Osteocyte (in vitro differentiated cells): ENCODE results near the gene PMS1. TPM values are rescaled to one million over a fixed set of nuclear protein-coding genes. Genes with fewer than 3 reads are reported as not detected.

Source experiments
- DNase-seq: peaks from one replicate; pipeline ENCODE4 v3.0.0; 2021; ENCODE audit warnings: mixed read lengths; ENCODE audit not compliant: unreplicated experiment; ENCODE audit errors: extremely low spot score
- H3K27ac Mint-ChIP-seq: one replicate; pipeline ENCODE4 v1.8.0; 2021; ENCODE audit warnings: mild to moderate bottlenecking, mixed read lengths; ENCODE audit not compliant: unreplicated experiment
- H3K27me3 Mint-ChIP-seq: one replicate; pipeline ENCODE4 v1.8.0; 2021; ENCODE audit warnings: mixed read lengths; ENCODE audit not compliant: unreplicated experiment
- H3K36me3 Mint-ChIP-seq: one replicate; pipeline ENCODE4 v1.8.0; 2021; ENCODE audit warnings: mixed read lengths; ENCODE audit not compliant: unreplicated experiment
- H3K4me1 Mint-ChIP-seq: one replicate; pipeline ENCODE4 v1.8.0; 2021; ENCODE audit warnings: mixed read lengths; ENCODE audit not compliant: unreplicated experiment
- H3K4me3 Mint-ChIP-seq: one replicate; pipeline ENCODE4 v1.8.0; 2021; ENCODE audit warnings: mild to moderate bottlenecking, moderate library complexity, mixed read lengths; ENCODE audit not compliant: unreplicated experiment
- H3K9me3 Mint-ChIP-seq: one replicate; pipeline ENCODE4 v1.8.0; 2021; ENCODE audit warnings: mixed read lengths; ENCODE audit not compliant: unreplicated experiment
- total RNA-seq: library from RNA; stranded (reverse); gene quantifications from 2 replicates; pipeline ENCODE4 v1.2.1, GENCODE V29; 2021
- TF ChIP-seq, protein P1 (sequence below): fragments of 200-600 bp; sonication (generic); IDR thresholded peaks from 2 replicates; pipeline ENCODE4 v1.5.0; 2021; ENCODE audit warnings: antibody characterized with exemption, mild to moderate bottlenecking, moderate library complexity

The PMS1 gene
- total RNA-seq, 1 donor from 2014 or later = 36.8 TPM

DNA sequence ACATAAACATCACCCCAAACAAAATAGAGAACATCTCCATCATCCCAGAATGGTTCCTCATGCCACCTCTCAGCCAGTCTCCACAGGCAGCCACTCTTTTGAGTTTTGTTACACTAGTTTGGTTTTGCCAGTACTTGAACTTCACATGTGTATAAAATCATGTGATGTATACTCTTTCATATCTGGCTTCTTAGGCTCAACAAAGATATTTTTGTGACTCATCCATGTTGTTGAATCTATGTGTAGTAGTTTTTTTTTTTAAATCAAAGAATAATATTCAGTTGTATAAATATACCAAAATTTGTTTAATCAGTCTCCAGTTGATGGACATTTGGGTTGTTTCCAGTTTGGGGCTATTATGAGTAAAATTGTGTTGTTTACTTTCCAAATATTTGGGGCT is 75.9 kb downstream of the PMS1 start:
- peak overlapping the region; percentile 50 for H3K27ac Mint-ChIP-seq
- DNase-seq = no peak
- peaks cover 21% of the 10 kb centered on the region for H3K4me1 Mint-ChIP-seq
- no peaks in the 10 kb centered on the region for H3K27me3 Mint-ChIP-seq
- H3K4me3 Mint-ChIP-seq = no peak overlapping the region
- H3K36me3 Mint-ChIP-seq = peaks cover 33% of the 10 kb centered on the region
- TF ChIP-seq, protein P1, sequence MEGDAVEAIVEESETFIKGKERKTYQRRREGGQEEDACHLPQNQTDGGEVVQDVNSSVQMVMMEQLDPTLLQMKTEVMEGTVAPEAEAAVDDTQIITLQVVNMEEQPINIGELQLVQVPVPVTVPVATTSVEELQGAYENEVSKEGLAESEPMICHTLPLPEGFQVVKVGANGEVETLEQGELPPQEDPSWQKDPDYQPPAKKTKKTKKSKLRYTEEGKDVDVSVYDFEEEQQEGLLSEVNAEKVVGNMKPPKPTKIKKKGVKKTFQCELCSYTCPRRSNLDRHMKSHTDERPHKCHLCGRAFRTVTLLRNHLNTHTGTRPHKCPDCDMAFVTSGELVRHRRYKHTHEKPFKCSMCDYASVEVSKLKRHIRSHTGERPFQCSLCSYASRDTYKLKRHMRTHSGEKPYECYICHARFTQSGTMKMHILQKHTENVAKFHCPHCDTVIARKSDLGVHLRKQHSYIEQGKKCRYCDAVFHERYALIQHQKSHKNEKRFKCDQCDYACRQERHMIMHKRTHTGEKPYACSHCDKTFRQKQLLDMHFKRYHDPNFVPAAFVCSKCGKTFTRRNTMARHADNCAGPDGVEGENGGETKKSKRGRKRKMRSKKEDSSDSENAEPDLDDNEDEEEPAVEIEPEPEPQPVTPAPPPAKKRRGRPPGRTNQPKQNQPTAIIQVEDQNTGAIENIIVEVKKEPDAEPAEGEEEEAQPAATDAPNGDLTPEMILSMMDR = no peak
- H3K9me3 Mint-ChIP-seq = peaks cover 8% of the 10 kb centered on the region

DNA sequence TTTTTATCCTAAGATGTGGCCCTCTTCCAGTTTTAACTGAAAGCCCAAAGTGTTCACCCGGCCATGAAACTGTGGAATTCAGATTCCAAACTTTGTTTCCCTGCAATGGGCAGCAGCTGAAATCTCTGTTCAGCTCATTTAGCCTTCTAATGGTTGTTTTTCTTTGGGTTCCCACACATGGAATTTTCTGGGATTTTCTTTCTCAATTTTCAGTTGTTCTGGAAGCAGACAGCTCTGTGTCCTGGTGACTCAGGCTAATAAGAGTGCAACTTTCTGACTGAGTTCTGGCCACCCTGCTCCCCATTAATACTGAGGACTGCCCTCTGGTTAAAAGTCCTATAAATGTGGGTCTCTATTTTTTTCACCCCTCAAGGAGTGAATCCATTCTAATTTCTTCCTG is 78.5 kb downstream of the PMS1 start:
- Mint-ChIP-seq H3K36me3 (peaks cover 27% of the 10 kb centered on the region), H3K27me3 (no peaks in the 10 kb centered on the region), H3K9me3 (peaks cover 8% of the 10 kb centered on the region), H3K4me3 (no peak overlapping the region), H3K4me1 (peaks cover 19% of the 10 kb centered on the region), H3K27ac (no peak overlapping the region)
- TF ChIP-seq, protein P1 = no peak
- no peak for DNase-seq

DNA sequence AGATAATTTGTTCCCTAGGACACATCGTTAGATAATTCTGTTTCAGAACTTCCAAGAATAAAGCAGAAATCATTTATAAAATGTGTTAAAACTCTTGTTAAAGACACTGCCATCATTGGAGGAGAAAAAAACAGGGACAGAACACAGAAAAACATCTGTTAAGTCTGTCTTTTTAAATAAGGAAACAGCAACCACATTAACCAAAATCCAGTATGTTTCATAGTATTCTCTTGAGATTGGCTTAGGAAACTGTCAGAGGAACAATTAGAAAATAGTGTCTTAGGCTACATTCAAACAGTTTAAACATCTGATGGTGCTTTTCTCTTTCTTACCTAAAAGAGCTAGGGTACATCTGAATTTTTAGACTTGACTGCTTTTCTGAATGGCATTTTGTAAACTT is 81.6 kb downstream of the PMS1 start:
- Mint-ChIP-seq H3K4me3 (no peak overlapping the region), H3K36me3 (peaks cover 32% of the 10 kb centered on the region), H3K9me3 (peaks cover 8% of the 10 kb centered on the region), H3K4me1 (peaks cover 2% of the 10 kb centered on the region), H3K27me3 (no peaks in the 10 kb centered on the region), H3K27ac (no peak overlapping the region)
- TF ChIP-seq, protein P1 = no peak
- DNase-seq = no peak

DNA sequence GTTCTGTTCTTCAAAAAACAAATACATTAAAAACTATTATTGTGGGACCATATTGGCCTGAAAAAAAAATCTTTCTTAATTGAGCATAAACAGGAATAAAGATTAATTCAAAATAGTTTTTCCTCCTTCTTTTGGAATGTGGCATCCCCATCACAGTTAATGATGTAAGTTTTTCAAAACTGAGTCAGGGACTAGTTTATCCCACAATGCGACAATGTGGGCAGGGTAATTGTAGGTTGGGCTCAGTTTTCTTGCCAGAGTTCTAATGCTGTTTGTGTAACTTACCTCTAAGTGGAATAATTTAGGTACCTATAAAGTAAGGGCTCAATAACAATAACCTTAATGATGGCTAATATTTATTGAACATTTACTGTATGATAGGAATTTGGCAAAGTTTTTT is 82.0 kb downstream of the PMS1 start:
- TF ChIP-seq, protein P1 = no peak
- Mint-ChIP-seq H3K4me3 (no peak overlapping the region), H3K36me3 (peaks cover 34% of the 10 kb centered on the region), H3K4me1 (peaks cover 2% of the 10 kb centered on the region), H3K9me3 (peaks cover 8% of the 10 kb centered on the region), H3K27me3 (no peaks in the 10 kb centered on the region), H3K27ac (no peak overlapping the region)
- DNase-seq = no peak

DNA sequence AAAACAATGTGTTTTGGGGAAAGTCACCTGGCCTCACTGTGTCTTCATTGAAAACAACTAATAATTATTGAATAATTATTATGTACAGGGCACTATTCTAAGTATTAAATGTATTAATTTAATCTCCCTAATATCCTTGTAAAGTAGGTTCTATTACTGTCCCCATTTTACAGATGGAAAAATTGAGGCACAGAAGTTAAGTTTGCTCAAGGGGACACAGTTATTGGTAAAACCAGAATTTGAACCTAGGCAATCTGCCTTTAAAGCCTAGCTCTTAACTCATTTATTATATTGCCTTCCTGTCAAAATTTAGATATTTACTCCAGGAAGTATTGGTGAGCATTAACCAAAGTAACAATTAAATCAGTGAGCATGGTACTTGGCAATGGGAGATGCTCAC is 84.6 kb downstream of the PMS1 start:
- Mint-ChIP-seq H3K36me3 (peaks cover 30% of the 10 kb centered on the region), H3K4me3 (no peak overlapping the region), H3K27me3 (no peaks in the 10 kb centered on the region), H3K4me1 (peaks cover 2% of the 10 kb centered on the region), H3K9me3 (no peaks in the 10 kb centered on the region), H3K27ac (no peak overlapping the region)
- TF ChIP-seq, protein P1 = no peak
- no peak for DNase-seq
